Thyroid gland (tissue), 4 donors: ENCODE data around the gene FAM120A. TPM values are rescaled to one million over a fixed set of nuclear protein-coding genes. Genes with fewer than 3 reads are reported as not detected.

Experiments used
- DNase-seq, 2 donors: peaks; one replicate each; pipeline ENCODE4 v3.0.0-alpha.2; 2019
- H3K27ac ChIP-seq, 3 donors: fragments of 200-600 bp; sonication (generic); 1 replicate in 2 of 3; 2 replicates in 1 of 3; pipeline ENCODE4 v1.5.1; 2016 to 2019; ENCODE audit warnings: mild to moderate bottlenecking in 1 of 3, moderate library complexity in 1 of 3
- H3K27me3 ChIP-seq: fragments of 200-600 bp; sonication (generic); one replicate; pipeline ENCODE4 v1.5.1; 2019
- H3K36me3 ChIP-seq, 2 donors: fragments of 200-600 bp; sonication (generic); one replicate each; pipeline ENCODE4 v1.5.1; 2016 to 2019
- H3K4me1 ChIP-seq, 2 donors: fragments of 200-600 bp; sonication (generic); one replicate each; pipeline ENCODE4 v1.5.1; 2017 to 2019
- H3K4me3 ChIP-seq, 3 donors: fragments of 200-600 bp; sonication (generic); replicated peaks in 1 of 3; 1 replicate in 2 of 3; 2 replicates in 1 of 3; pipeline ENCODE4 v1.5.1; 2016; ENCODE audit warnings: mild to moderate bottlenecking in 1 of 3
- H3K9me3 ChIP-seq: fragments of 200-600 bp; sonication (generic); one replicate; pipeline ENCODE4 v1.5.1; 2017
- POLR2A ChIP-seq, 2 donors: fragments of 450-650 bp; IDR thresholded peaks; one replicate each; pipeline ENCODE4 v1.6.1; 2017; ENCODE audit warnings: antibody characterized with exemption in 2 of 2, mild to moderate bottlenecking in 2 of 2, moderate library complexity in 1 of 2
- WGBS, 2 donors: methylation state at CpG; one replicate each; pipeline ENCODE4 v1.1.5; 2017; 5-methylcytosine and 5-hydroxymethylcytosine counted together
- intact Hi-C: fragments of 100-400 bp; cut with DNase I; formaldehyde crosslinking; loops from one replicate; pipeline ENCODE4 v1.15.1; 2023
- total RNA-seq, 4 donors: library from RNA; depleted of rRNA; stranded (reverse); fragments of >200 nt; gene quantifications; one replicate each; pipeline ENCODE4 v1.2.3, GENCODE V29; 2016
- TF ChIP-seq, protein P1 (sequence below), 6 experiments: fragments of 200-600 bp in 3 of 6; fragments of 450-650 bp in 3 of 6; sonication (generic) in 3 of 6; IDR thresholded peaks; one replicate each; pipeline ENCODE4 v1.5.1; 2016 to 2019; ENCODE audit warnings: antibody characterized with exemption in 6 of 6, mild to moderate bottlenecking in 2 of 6, inconsistent platforms in 1 of 6, moderate library complexity in 1 of 6

FAM120A gene
- total RNA-seq, 4 donors from 2014 or later: 78.1 to 118 (median 111) TPM

DNA sequence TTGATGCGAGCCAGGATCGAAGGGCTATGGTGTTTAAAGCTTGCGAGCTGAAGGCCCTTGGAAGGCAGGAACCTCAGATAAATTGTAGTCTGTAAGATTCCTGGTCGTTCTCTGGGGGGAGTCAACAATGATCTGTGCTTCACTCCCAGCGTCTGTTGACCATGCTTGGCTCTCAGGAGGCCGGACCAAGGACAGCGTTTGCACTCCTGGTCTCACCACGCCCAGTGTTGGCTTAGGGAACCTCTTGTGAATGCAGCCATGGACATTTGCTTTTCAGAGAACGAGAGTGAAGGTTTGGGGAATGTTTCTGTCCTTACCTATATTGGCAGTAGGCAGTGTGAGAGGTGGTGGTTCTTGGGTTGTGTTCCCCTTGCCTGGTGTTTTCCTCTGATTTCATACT, 62.1 kb downstream of the FAM120A start:
- peak overlapping the region in 1 of 3 donors; percentile 21 for H3K27ac ChIP-seq
- DNase-seq: peak; percentile 83 to 84
- no peaks in the 10 kb centered on the region for H3K27me3 ChIP-seq
- no peak overlapping the region for H3K4me3 ChIP-seq
- intact Hi-C loops: no loop called here
- no peaks in the 10 kb centered on the region for H3K9me3 ChIP-seq
- H3K4me1 ChIP-seq: peaks cover 31 to 38% of the 10 kb centered on the region in 2 donors
- TF ChIP-seq, protein P1, sequence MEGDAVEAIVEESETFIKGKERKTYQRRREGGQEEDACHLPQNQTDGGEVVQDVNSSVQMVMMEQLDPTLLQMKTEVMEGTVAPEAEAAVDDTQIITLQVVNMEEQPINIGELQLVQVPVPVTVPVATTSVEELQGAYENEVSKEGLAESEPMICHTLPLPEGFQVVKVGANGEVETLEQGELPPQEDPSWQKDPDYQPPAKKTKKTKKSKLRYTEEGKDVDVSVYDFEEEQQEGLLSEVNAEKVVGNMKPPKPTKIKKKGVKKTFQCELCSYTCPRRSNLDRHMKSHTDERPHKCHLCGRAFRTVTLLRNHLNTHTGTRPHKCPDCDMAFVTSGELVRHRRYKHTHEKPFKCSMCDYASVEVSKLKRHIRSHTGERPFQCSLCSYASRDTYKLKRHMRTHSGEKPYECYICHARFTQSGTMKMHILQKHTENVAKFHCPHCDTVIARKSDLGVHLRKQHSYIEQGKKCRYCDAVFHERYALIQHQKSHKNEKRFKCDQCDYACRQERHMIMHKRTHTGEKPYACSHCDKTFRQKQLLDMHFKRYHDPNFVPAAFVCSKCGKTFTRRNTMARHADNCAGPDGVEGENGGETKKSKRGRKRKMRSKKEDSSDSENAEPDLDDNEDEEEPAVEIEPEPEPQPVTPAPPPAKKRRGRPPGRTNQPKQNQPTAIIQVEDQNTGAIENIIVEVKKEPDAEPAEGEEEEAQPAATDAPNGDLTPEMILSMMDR (IDR thresholded peaks at IDR 0.05): no peak
- TF ChIP-seq POLR2A (IDR thresholded peaks at IDR 0.05): peak in 1 of 2 donors; percentile 32
- peaks cover 0 to 4% of the 10 kb centered on the region in 2 donors for H3K36me3 ChIP-seq
- WGBS, 2 donors: 31 to 33% methylated on average over 9 of the region's 9 CpGs

DNA sequence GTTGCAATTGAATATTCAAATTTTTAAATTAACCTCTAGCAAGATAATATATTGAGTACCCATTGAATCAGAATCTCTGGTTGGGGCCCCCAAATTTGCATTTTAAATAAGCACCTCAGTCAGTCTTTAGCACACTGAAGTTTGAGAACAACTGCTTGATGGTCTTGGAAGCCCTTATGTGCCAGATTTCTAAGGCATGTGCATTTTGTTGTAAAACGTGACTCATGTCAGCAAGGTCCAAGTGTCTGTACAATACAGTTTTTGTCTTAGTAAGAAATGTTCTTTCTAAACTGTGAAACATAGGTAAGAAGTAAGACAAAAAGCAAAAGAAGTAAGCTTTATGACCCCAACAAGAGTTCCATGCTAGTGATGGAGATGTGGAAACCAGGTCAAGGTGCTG, 65.8 kb downstream of the FAM120A start:
- Histone ChIP-seq H3K27me3 (no peaks in the 10 kb centered on the region), H3K27ac (no peak overlapping the region), H3K9me3 (no peaks in the 10 kb centered on the region), H3K36me3 (peaks cover 0 to 4% of the 10 kb centered on the region in 2 donors), H3K4me3 (no peak overlapping the region), H3K4me1 (peaks cover 19 to 24% of the 10 kb centered on the region in 2 donors)
- TF ChIP-seq, protein P1 (IDR thresholded peaks at IDR 0.05): no peak
- no peak for TF ChIP-seq POLR2A (IDR thresholded peaks at IDR 0.05)
- intact Hi-C loops: no loop called here
- DNase-seq: no peak
- 82 to 95% methylated on average over 1 of the region's 1 CpG for WGBS, 2 donors

DNA sequence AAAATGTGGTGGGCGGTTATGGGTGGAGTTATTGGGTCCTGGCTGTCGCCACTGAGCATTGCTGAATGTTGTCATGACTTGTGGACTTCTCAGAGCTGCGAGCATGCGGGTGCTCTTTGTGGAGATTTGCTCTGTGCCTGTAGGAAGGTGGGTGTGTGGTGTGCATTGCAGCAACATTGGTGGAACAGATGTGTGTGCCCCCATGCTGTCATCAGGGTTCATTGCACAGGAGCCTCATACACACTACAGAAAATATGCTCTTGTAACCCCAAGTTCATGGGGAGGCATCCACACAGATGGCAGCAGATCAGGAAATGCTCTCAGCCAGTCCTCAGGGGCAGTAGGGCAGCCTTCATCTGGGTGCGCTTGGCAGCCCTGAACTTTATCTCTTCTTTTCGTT, 69.0 kb downstream of the FAM120A start:
- 91 to 92% methylated on average over 6 of the region's 6 CpGs for WGBS, 2 donors
- DNase-seq: no peak
- intact Hi-C loops: no loop called here
- Histone ChIP-seq H3K4me1 (peaks cover 0 to 8% of the 10 kb centered on the region in 2 donors), H3K36me3 (peaks cover 0 to 9% of the 10 kb centered on the region in 2 donors), H3K9me3 (no peaks in the 10 kb centered on the region), H3K27me3 (no peaks in the 10 kb centered on the region), H3K27ac (no peak overlapping the region), H3K4me3 (no peak overlapping the region)
- TF ChIP-seq, protein P1 (IDR thresholded peaks at IDR 0.05): no peak

DNA sequence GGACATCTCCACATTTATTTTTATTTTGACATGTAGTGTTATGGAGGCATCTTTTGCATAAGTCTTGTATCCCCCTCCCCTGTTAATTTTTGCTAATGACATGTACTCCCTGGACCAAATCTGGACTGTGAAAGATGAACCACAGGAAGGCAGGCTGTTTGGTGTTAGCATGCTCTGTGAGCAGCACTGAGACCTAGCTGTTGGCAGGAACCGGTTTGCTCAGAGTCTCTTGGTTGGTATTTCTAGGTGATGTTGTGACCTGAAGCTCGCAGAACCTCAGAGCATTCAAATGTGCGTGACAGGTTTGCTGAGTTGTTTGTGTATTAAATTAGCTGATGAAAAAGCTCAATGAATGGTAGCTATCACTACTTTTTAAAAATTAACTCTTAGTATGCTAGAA, 71.3 kb downstream of the FAM120A start:
- DNase-seq: peak; percentile 30 to 50
- Histone ChIP-seq H3K4me3 (no peak overlapping the region), H3K27ac (no peak overlapping the region), H3K27me3 (no peaks in the 10 kb centered on the region), H3K9me3 (no peaks in the 10 kb centered on the region), H3K36me3 (peaks cover 0 to 11% of the 10 kb centered on the region in 2 donors), H3K4me1 (peaks cover 0 to 8% of the 10 kb centered on the region in 2 donors)
- TF ChIP-seq, protein P1 (IDR thresholded peaks at IDR 0.05): no peak
- no peak for TF ChIP-seq POLR2A (IDR thresholded peaks at IDR 0.05)
- 38 to 40% methylated on average over 3 of the region's 3 CpGs for WGBS, 2 donors
- intact Hi-C loops: no loop called here

DNA sequence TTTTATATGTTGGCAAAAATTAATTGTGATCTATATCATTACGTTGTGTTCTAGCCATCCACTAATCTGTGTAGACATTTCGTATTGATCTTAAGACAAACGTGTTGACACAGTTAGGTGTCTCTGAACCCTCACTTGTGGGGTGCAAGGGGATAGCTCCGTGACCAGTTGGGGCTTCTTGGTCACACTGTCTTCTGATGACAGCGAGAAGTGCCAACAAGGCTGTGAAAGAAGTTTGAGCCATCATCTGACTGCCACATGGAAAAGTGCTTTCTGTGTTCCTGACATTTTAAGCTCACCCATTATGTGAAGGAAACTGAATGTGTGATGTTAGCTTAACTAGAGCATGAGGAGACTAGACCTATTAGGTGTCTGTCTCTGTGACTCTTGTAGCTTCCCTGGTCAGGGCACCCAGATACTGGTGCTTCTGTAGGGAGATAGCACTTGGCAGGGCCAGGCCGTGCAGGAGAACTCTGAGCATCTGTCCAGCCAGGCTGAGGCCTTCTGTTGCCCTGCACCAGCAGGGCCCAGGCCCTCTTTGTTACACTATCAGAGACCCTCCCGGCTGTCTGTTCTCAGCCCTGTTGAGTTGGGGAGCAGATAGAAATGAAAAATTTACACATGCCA, 72.1 kb downstream of the FAM120A start:
- TF ChIP-seq POLR2A (IDR thresholded peaks at IDR 0.05): no peak
- TF ChIP-seq, protein P1 (IDR thresholded peaks at IDR 0.05): no peak
- Histone ChIP-seq H3K27ac (no peak overlapping the region), H3K27me3 (no peaks in the 10 kb centered on the region), H3K4me3 (no peak overlapping the region), H3K36me3 (peaks cover 0 to 17% of the 10 kb centered on the region in 2 donors), H3K9me3 (no peaks in the 10 kb centered on the region), H3K4me1 (peaks cover 0 to 8% of the 10 kb centered on the region in 2 donors)
- DNase-seq: no peak
- intact Hi-C loops: no loop called here
- 95% methylated on average over 7 of the region's 7 CpGs for WGBS, 2 donors
